Ascending aorta (tissue), 2 donors: ENCODE data around the gene RHOC. TPM values are rescaled to one million over a fixed set of nuclear protein-coding genes. Genes with fewer than 3 reads are reported as not detected.
A peak's percentile ranks its signal among the peaks of the same experiment; 100 is the strongest.

Experiments used
- DNase-seq, 2 donors: peaks; one replicate each; pipeline ENCODE4 v3.0.0-alpha.2; 2019; ENCODE audit warnings: low spot score in 2 of 2
- H3K27ac ChIP-seq, 2 donors: fragments of 200-600 bp; sonication (generic); one replicate each; pipeline ENCODE4 v1.5.1; 2016 to 2017; ENCODE audit warnings: mild to moderate bottlenecking in 1 of 2
- H3K27me3 ChIP-seq: fragments of 200-600 bp; sonication (generic); one replicate; pipeline ENCODE4 v1.5.1; 2017
- H3K36me3 ChIP-seq, 2 donors: fragments of 200-600 bp; sonication (generic); one replicate each; pipeline ENCODE4 v1.5.1; 2016
- H3K4me1 ChIP-seq, 2 donors: fragments of 200-600 bp; sonication (generic); one replicate each; pipeline ENCODE4 v1.5.1; 2016 to 2017; ENCODE audit warnings: mild to moderate bottlenecking in 1 of 2
- H3K4me3 ChIP-seq, 2 donors: fragments of 200-600 bp; sonication (generic); one replicate each; pipeline ENCODE4 v1.5.1; 2016 to 2017; ENCODE audit warnings: mild to moderate bottlenecking in 1 of 2
- H3K9me3 ChIP-seq, 2 donors: fragments of 200-600 bp; sonication (generic); one replicate each; pipeline ENCODE4 v1.5.1; 2016
- CTCF ChIP-seq, 3 experiments: fragments of 200-600 bp in 2 of 3; fragments of 450-650 bp in 1 of 3; sonication (generic) in 2 of 3; IDR thresholded peaks; one replicate each; pipeline ENCODE4 v1.5.1; 2016 to 2019; ENCODE audit warnings: antibody characterized with exemption in 3 of 3, mild to moderate bottlenecking in 1 of 3, moderate library complexity in 1 of 3
- intact Hi-C: fragments of 100-400 bp; cut with DNase I; formaldehyde crosslinking; loops from one replicate; pipeline ENCODE4 v1.15.1; 2023
- total RNA-seq: library from RNA; depleted of rRNA; stranded (reverse); fragments of >200 nt; gene quantifications from one replicate; pipeline ENCODE4 v1.1.0, GENCODE V29; 2016

RHOC gene
- total RNA-seq, 1 donor from 2014 or later, result 379 TPM

GRCh38 chr1:112674986-112675727, 31.8 kb downstream of the RHOC start:
- Histone ChIP-seq H3K27ac (peak overlapping the region; percentile 85 to 89), H3K4me3 (peak overlapping the region; percentile 90 to 99), H3K4me1 (peaks cover 0 to 17% of the 10 kb centered on the region in 2 donors), H3K27me3 (no peaks in the 10 kb centered on the region), H3K36me3 (peaks cover 0 to 6% of the 10 kb centered on the region in 2 donors), H3K9me3 (no peaks in the 10 kb centered on the region)
- no peak for TF ChIP-seq CTCF (IDR thresholded peaks at IDR 0.05)
- intact Hi-C loops, result loop anchor here (1.0 to 10.0 kb wide), 5 partner anchors 25 to 170 kb away; partner anchors contain the start of genes CAPZA1, RHOC, ST7L and WNT2B
- DNase-seq, result peak in 1 of 2 donors; percentile 70

- intact Hi-C loops, result loop anchor here (1.0 to 10.0 kb wide), 4 partner anchors 26 to 170 kb away; partner anchors contain the start of genes CAPZA1, RHOC, ST7L and WNT2B
- H3K4me3 ChIP-seq, result peak within 1 kb of the TSS; percentile 90 to 99
Measured at GRCh38 chr1:112674440-112674985, 32.4 kb downstream of the RHOC start, which contains the start of gene MOV10. Gene MOV10, plus strand, starts transcription at chr1:112674659. Its CDS starts 254 bp downstream, at chr1:112674913.

GRCh38 chr1:112673592-112674439, 33.1 kb downstream of the RHOC start:
- Histone ChIP-seq H3K9me3 (no peaks in the 10 kb centered on the region), H3K36me3 (peaks cover 5 to 17% of the 10 kb centered on the region in 2 donors), H3K27me3 (no peaks in the 10 kb centered on the region), H3K4me1 (peaks cover 0 to 17% of the 10 kb centered on the region in 2 donors), H3K4me3 (peak overlapping the region; percentile 90 to 99), H3K27ac (peak overlapping the region; percentile 85 to 89)
- DNase-seq, result no peak
- TF ChIP-seq CTCF (IDR thresholded peaks at IDR 0.05), result peak; percentile 25 to 51 (median 41)
- intact Hi-C loops, result loop anchor here (1.0 to 10.0 kb wide), 4 partner anchors 26 to 169 kb away; partner anchors contain the start of genes CAPZA1, RHOC, ST7L and WNT2B

More at GRCh38 chr1:112674440-112674985, 32.4 kb downstream of the RHOC start, which contains the start of gene MOV10:
- H3K4me1 ChIP-seq, result peaks cover 0 to 17% of the 10 kb centered on the region in 2 donors
- peak within 1 kb of the TSS; percentile 85 to 89 for H3K27ac ChIP-seq
- peak in 1 of 2 donors; percentile 84 for DNase-seq
- no peaks in the 10 kb centered on the region for H3K9me3 ChIP-seq
- no peaks in the 10 kb centered on the region for H3K27me3 ChIP-seq
- H3K36me3 ChIP-seq, result peaks cover 3 to 13% of the 10 kb centered on the region in 2 donors
- no peak for TF ChIP-seq CTCF (IDR thresholded peaks at IDR 0.05)

GRCh38 chr1:112672842-112673241, 34.1 kb downstream of the RHOC start:
- peaks cover 0 to 17% of the 10 kb centered on the region in 2 donors for H3K4me1 ChIP-seq
- no peak for DNase-seq
- H3K27me3 ChIP-seq, result no peaks in the 10 kb centered on the region
- no peaks in the 10 kb centered on the region for H3K9me3 ChIP-seq
- peak overlapping the region; percentile 85 to 89 for H3K27ac ChIP-seq
- no peak overlapping the region for H3K4me3 ChIP-seq
- intact Hi-C loops, result loop anchor here (10.0 kb wide), 1 partner anchor 168 kb away; the partner anchor contains the start of gene WNT2B
- peaks cover 6 to 27% of the 10 kb centered on the region in 2 donors for H3K36me3 ChIP-seq
- no peak for TF ChIP-seq CTCF (IDR thresholded peaks at IDR 0.05)

- H3K9me3 ChIP-seq, result no peaks in the 10 kb centered on the region
- peaks cover 14 to 33% of the 10 kb centered on the region in 2 donors for H3K36me3 ChIP-seq
- H3K27ac ChIP-seq, result no peak overlapping the region
- peaks cover 0 to 17% of the 10 kb centered on the region in 2 donors for H3K4me1 ChIP-seq
- intact Hi-C loops, result loop anchor here (10.0 kb wide), 1 partner anchor 167 kb away; the partner anchor contains the start of gene WNT2B
- no peaks in the 10 kb centered on the region for H3K27me3 ChIP-seq
- H3K4me3 ChIP-seq, result no peak overlapping the region
- DNase-seq, result no peak
- TF ChIP-seq CTCF (IDR thresholded peaks at IDR 0.05), result no peak
Measured at GRCh38 chr1:112672009-112672408, 34.9 kb downstream of the RHOC start.
